Stimulated activated effector memory CD8-positive, alpha-beta T cell treated with anti-CD3 and anti-CD28 coated beads, Interleukin-12 subunit alpha, Interleukin-12 subunit beta, amount 100 ng/mL, for 72 hours (primary cell): ENCODE measurements around the gene ZC3H12C.
"Not testable (repeated sequence)": the region's sequence is repeated elsewhere in the genome, so short reads cannot be mapped to it uniquely, and the experiment has no call there.

Source experiments
- ATAC-seq: fragments of 150-1000 bp; cut with Tn5 transposase; 2 replicates; pipeline ENCODE4 v1.10.0; 2021
- DNase-seq, 2 donors: peaks; one replicate each; pipeline ENCODE4 v3.0.0; 2021 to 2022; ENCODE audit warnings: low spot score in 2 of 2
- H3K27ac Mint-ChIP-seq: one replicate; pipeline ENCODE4 v1.8.0; 2022; ENCODE audit warnings: mild to moderate bottlenecking, mixed read lengths
- H3K36me3 Mint-ChIP-seq: one replicate; pipeline ENCODE4 v1.8.0; 2022; ENCODE audit warnings: mild to moderate bottlenecking, mixed read lengths
- H3K4me1 Mint-ChIP-seq: one replicate; pipeline ENCODE4 v1.8.0; 2022; ENCODE audit warnings: mixed read lengths
- H3K4me3 Mint-ChIP-seq: one replicate; pipeline ENCODE4 v1.8.0; 2022; ENCODE audit warnings: mild to moderate bottlenecking, mixed read lengths
- H3K9me3 Mint-ChIP-seq: one replicate; pipeline ENCODE4 v1.8.0; 2022; ENCODE audit warnings: mixed read lengths

The ZC3H12C gene

DNA sequence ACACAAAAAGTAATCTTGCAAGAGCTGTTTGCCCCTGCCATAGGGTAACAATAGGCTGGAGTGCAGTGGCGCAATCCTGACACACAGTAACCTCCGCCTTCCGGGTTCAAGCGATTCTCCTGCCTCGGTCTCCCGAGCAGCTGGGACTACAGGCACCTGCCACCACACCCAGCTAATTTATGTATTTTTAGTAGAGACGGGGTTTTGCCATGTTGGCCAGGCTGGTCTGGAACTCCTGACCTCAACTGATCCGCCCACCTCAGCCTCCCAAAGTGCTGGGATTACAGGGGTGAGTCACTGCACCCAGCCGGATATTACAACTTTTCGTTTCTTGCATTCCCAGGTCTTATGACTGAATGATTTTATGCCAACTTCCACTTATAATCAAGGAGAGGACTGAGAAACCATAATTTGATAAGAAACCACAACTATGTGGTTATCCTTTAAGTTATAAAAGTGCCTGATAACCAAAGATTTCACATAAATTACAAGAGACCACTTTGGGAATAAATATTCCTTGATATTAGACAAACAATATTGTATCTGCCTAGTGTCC, 101.1 kb downstream of the ZC3H12C start:
- H3K27ac Mint-ChIP-seq, H3K36me3 Mint-ChIP-seq, H3K4me3 Mint-ChIP-seq, H3K9me3 Mint-ChIP-seq, DNase-seq, ATAC-seq: not testable (repeated sequence)
- peaks cover 15% of the 10 kb centered on the region for H3K4me1 Mint-ChIP-seq

DNA sequence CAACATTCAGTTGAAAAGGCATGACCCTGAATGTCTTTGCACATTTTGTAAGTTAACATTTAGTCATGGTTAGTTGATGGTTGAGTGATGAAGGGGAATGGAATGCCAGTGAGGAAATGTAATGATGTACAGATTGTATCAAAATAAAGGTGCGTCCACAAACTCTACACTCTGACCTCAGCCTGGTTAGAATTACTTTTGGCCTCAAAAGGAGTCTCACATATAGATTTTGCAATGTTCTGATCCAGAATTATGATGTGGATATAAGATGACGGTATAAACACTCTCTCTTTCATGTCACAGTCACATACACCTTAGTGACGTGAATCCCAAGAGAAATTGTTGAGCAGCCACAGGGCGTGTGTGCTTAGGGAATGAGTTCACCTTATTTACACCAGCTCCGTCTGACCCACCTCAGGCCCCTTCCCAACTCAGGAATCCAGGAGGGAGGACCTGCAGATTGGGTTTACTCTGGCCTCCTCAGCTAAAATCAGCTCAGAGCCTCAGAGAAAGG, 103.1 kb downstream of the ZC3H12C start:
- no peak for DNase-seq
- H3K4me1 Mint-ChIP-seq = peaks cover 15% of the 10 kb centered on the region
- H3K4me3 Mint-ChIP-seq = no peak overlapping the region
- no peaks in the 10 kb centered on the region for H3K36me3 Mint-ChIP-seq
- H3K9me3 Mint-ChIP-seq = no peaks in the 10 kb centered on the region
- no peak overlapping the region for H3K27ac Mint-ChIP-seq
- ATAC-seq = peak; percentile 7

DNA sequence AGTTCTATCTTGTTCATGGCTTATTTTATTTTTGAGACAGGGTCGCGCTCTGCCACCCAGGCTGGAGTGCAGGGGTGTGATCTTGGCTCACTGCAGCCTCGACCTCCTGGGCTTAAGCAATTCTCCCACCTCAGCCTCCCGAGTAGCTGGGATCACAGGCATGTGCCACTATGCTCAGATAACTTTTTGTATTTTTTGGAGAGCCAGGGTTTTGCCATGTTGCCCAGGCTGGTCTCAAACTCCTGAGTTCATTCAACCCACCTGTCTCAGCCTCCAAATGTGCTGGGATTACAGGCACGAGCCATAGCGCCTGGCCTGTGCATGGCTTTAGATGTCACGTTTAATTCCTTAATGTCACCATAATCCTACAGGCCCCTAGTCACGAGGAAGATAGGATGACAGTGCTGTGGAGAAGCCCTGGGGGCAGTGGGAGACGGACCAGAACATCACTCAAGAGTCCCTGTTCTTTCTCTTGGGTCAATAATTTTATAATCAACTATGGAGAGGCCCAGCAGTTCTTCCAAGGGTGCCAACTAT, 103.8 kb downstream of the ZC3H12C start:
- Mint-ChIP-seq H3K27ac (no peak overlapping the region), H3K4me1 (peaks cover 12% of the 10 kb centered on the region), H3K9me3 (no peaks in the 10 kb centered on the region), H3K4me3 (no peak overlapping the region), H3K36me3 (no peaks in the 10 kb centered on the region)
- ATAC-seq (no peak), DNase-seq (no peak)

DNA sequence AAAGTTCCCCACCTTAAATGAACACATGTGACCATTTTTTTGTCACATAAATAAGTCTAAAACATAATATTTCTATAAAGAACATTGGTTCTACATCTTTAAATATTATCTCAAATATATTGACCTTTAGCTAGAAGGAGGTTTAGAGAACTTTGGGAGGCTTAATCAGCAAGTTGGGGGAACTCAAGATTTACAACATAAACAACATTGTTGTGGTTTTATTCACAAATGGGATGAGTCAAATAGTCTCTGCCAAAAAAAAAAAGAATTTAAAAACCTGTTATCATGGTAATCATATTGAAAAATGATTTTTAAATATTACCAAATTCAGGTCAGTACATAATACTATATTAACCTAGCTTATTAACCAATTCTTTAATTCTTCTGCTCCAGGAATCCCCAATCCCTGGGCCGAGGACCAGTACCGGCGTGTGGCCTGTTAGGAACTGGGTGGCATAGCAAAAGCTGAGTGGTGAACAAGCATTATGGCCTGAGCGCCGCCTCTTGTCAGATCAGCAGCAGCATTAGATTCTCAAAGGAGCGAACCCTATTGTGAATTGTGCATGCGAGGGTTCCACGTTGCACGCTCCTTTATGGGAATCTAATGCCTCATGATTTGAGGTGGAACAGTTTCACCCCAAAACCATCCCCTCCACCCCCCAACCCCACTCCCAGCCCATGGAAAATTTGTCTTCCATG, 105.0 kb downstream of the ZC3H12C start:
- H3K4me3 Mint-ChIP-seq = no peak overlapping the region
- no peaks in the 10 kb centered on the region for H3K4me1 Mint-ChIP-seq
- H3K27ac Mint-ChIP-seq = no peak overlapping the region
- ATAC-seq = no peak
- H3K9me3 Mint-ChIP-seq = no peaks in the 10 kb centered on the region
- no peaks in the 10 kb centered on the region for H3K36me3 Mint-ChIP-seq
- DNase-seq = no peak

DNA sequence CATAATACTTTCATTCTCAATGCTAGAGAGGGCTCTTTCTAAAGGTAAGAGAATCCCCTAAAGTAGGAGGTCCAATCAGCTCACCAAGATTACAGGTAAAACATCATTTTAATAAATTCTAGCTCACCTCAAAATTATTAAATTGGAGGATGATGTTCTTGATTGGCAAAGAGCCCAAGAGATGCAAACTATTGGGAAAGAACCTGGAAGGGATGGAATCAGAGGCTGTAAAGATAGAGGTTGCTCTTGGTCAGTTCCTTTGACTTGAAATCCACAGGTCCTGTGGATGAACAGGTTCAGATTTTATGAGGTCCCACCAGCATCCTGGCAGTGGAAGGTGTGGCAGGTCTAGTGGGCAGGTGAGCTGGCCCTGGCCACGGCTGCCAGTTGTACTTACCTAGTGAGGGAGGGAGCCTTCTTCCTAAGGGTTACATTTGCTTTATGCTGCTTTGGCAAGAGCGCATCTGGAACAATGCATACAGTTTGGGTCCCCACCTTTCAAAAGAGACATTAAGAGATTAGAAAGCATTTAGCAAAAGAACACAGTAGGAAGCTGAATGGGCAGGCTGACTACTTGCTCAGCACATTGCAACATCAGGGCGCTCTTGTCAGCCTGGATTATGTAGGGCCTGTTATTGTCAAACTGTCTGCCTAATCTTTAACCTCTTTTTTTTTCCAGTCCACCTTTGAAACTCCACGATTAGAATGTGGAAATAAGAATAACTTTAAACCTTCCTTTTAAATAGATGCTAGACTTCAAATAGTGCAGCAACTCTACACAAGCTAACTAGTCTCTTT, 106.2 kb downstream of the ZC3H12C start:
- Mint-ChIP-seq H3K4me3 (no peak overlapping the region), H3K36me3 (no peaks in the 10 kb centered on the region), H3K4me1 (no peaks in the 10 kb centered on the region), H3K27ac (no peak overlapping the region), H3K9me3 (no peaks in the 10 kb centered on the region)
- DNase-seq = no peak
- no peak for ATAC-seq

DNA sequence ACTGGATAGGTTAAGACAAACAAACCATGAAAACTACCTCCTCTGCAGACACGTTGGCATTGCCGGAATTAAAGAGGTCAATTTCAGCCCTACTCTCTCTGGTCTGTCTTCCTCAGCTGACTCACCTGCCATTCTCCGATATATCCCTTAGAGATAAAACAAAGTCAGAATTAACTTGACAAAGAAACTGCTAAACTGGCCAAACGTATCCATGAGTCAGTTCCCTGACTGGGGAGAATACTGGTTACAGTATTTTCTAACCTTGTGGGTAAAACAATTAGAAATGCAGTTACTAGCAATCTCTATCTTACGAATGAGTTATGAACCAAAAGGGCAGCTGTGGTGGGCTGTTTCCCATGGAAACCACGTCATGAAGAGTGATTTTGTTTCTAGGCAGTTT, 107.0 kb downstream of the ZC3H12C start:
- no peak for DNase-seq
- Mint-ChIP-seq H3K36me3 (no peaks in the 10 kb centered on the region), H3K27ac (no peak overlapping the region), H3K4me1 (no peaks in the 10 kb centered on the region), H3K9me3 (no peaks in the 10 kb centered on the region), H3K4me3 (no peak overlapping the region)
- ATAC-seq = no peak

DNA sequence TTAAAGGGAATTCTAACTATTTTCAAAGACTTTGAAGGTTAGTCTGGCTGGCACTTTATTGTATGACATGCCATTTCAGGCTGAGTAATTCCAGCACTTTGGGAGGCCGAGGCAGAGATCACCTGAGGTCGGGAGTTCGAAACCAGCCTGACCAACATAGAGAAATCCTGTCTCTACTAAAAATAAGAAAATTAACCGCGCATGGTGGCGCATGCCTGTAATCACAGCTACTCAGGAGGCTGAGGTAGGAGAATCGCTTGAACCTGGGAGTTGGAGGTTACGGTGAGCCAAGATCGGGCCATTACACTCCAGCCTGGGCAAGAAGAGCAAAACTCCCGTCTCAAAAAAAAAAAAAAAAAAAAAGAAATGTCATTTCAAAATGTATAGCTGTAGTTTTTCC, 107.6 kb downstream of the ZC3H12C start:
- DNase-seq = no peak
- no peak for ATAC-seq
- no peak overlapping the region for H3K4me3 Mint-ChIP-seq

DNA sequence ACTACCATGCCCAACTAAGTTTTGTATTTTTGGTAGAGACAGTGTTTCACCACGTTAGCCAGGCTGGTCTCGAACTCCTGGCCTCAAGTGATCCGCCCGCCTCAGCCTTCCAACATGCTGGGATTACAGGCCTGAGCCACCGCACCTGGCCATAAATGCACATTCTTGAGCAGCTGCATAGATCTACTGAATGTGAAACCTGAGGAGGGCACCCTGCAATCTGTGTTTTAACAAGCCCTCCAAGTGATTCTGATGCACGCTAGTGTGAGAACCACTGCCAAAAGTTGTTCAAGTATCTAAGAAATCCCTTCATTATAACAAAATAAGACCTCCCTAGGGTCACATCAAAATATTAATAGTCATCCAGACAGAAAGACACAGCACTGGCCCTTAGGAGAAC, 113.9 kb downstream of the ZC3H12C start:
- Mint-ChIP-seq H3K9me3 (no peaks in the 10 kb centered on the region), H3K36me3 (no peaks in the 10 kb centered on the region), H3K27ac (no peak overlapping the region), H3K4me3 (no peak overlapping the region), H3K4me1 (no peaks in the 10 kb centered on the region)
- ATAC-seq (no peak), DNase-seq (no peak)

More for the DNA sequence above, 107.6 kb downstream of the ZC3H12C start:
- H3K9me3 Mint-ChIP-seq = no peaks in the 10 kb centered on the region
- H3K36me3 Mint-ChIP-seq = no peaks in the 10 kb centered on the region
- H3K27ac Mint-ChIP-seq = no peak overlapping the region
- H3K4me1 Mint-ChIP-seq = no peaks in the 10 kb centered on the region

DNA sequence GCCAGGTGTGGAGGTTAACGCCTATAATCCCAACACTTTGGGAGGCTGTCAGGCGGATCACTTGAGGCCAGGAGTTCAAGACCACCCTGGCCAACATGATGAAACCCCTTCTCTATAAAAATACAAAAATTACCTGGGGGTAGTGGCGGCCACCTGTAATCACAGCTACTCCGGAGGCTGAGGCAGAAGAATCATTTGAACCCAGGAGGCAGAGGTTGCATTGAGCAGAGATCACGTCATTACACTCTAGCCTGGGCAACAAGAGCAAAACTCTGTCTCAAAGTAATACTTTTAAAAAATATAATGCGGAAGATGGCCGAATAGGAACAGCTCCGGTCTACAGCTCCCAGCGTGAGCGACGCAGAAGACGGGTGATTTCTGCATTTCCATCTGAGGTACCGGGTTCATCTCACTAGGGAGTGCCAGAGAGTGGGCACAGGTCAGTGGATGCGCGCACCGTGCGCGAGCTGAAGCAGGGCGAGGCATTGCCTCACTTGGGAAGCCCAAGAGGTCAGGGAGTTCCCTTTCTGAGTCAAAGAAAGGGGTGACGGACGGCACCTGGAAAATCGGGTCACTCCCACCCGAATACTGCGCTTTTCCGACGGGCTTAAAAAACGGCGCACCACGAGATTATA, 115.6 kb downstream of the ZC3H12C start:
- H3K4me1 Mint-ChIP-seq, DNase-seq, H3K9me3 Mint-ChIP-seq, H3K36me3 Mint-ChIP-seq, ATAC-seq: not testable (repeated sequence)
- H3K4me3 Mint-ChIP-seq = peak overlapping the region; percentile 47
- H3K27ac Mint-ChIP-seq = peak overlapping the region; percentile 24

DNA sequence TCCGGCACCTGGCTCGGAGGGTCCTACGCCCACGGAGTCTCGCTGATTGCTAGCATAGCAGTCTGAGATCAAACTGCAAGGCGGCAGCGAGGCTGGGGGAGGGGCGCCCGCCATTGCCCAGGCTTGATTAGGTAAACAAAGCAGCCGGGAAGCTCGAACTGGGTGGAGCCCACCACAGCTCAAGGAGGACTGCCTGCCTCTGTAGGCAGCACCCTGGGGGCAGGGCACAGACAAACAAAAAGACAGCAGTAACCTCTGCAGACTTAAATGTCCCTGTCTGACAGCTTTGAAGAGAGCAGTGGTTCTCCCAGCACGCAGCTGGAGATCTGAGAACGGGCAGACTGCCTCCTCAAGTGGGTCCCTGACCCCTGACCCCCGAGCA, 116.1 kb downstream of the ZC3H12C start:
- H3K27ac Mint-ChIP-seq, H3K36me3 Mint-ChIP-seq, DNase-seq, H3K9me3 Mint-ChIP-seq, ATAC-seq, H3K4me1 Mint-ChIP-seq: not testable (repeated sequence)
- H3K4me3 Mint-ChIP-seq = peak overlapping the region; percentile 47

DNA sequence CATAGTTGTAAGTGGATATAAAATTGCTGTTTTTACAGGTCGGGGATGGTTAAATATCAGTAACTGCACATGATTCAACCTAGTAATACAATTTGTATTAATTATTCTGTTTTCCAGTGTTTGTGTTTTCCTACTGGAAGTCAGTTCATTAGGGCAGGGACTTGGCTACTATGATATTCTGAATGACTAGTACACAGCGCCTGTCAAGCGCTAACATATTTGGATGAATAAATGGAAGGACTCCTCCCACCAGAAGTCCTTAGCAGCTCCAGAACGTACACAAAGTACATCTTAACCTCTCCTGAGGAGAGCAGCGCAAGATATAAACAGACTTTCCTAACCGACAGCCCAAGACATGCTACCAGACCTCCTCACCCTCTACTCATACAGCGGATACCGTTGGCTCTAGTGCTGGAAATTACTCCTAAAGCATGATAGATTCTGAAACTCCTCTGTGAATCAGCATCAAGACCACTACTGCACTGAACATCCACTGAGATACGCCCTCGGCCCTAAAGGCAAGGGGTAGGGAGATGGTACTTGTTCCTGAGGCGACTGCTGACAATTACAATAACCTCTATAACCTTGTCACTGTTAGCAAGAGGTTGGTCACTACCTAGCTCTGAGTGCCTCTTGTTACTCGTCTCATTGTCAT, 124.2 kb downstream of the ZC3H12C start:
- Mint-ChIP-seq H3K4me1 (no peaks in the 10 kb centered on the region), H3K27ac (no peak overlapping the region), H3K36me3 (peaks cover 11% of the 10 kb centered on the region), H3K9me3 (no peaks in the 10 kb centered on the region), H3K4me3 (no peak overlapping the region)
- no peak for DNase-seq
- ATAC-seq = peak; percentile 98

DNA sequence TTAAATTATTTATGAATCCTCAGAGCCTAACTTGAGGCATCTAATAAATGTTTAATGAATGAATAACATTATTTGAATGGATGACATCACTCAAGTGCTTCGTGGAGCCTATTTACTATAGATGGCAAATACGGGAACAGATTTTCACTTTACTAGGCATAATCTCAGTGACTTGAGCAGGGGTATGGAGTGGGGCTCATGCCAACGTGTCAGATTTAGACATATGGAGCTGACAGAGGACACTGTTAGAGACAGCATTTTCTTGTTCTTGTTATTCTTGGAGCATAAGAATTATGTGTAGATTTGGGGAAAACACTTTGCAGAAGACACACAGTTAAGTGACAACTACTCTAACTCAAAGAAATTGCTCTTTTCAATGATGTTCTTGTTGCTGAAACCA, 124.7 kb downstream of the ZC3H12C start:
- Mint-ChIP-seq H3K27ac (no peak overlapping the region), H3K9me3 (no peaks in the 10 kb centered on the region), H3K4me3 (no peak overlapping the region), H3K36me3 (peaks cover 11% of the 10 kb centered on the region), H3K4me1 (no peaks in the 10 kb centered on the region)
- no peak for ATAC-seq
- DNase-seq = no peak

DNA sequence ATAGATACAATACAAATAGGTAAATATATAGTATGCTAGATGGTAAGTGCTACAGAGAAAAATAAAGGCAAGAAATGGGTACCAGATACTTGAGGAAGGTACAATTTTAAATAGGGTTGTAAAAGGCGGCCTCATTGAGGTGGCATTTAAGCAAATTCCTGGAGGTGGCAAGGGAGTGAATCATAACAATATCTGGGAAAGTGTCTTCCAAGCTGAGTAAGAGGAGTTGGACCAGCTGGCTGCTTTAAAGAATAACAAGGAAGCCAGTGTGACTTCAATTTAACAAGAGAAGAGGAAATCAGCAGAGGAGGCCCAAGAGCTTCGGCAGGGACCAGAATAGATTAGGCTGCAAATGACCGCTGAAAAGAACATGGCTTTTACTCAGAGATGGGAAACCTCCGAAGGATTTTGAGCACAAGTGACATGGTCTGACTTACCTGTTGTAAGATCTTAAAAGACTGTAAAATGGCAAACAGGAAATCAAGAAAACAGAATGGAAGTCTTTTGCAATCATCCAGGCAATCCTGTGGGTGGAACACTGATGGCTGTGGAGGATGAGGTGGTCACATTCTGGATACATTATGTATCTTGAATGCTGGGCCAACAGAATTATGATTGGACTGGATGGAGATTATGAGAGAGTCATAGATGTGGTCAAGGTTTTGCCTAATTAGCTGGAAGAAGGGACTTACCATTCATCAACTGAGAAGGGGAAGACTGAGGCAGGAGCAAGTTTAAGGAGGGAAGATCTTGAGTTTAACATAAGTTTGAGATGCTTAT, 126.0 kb downstream of the ZC3H12C start:
- Mint-ChIP-seq H3K36me3 (peaks cover 11% of the 10 kb centered on the region), H3K27ac (no peak overlapping the region), H3K4me1 (no peaks in the 10 kb centered on the region), H3K4me3 (no peak overlapping the region), H3K9me3 (no peaks in the 10 kb centered on the region)
- DNase-seq = no peak
- ATAC-seq = no peak
